AG08395 (cell line): ENCODE data around the gene HLA-DQA2.
A peak's percentile ranks its signal among the peaks of the same experiment; 100 is the strongest.
"Not testable (repeated sequence)": the region's sequence is repeated elsewhere in the genome, so short reads cannot be mapped to it uniquely, and the experiment has no call there.

Source experiments
- DNase-seq: peaks from one replicate; pipeline ENCODE4 v3.0.0; 2012; ENCODE audit warnings: mixed read lengths, low spot score

The HLA-DQA2 gene

DNA sequence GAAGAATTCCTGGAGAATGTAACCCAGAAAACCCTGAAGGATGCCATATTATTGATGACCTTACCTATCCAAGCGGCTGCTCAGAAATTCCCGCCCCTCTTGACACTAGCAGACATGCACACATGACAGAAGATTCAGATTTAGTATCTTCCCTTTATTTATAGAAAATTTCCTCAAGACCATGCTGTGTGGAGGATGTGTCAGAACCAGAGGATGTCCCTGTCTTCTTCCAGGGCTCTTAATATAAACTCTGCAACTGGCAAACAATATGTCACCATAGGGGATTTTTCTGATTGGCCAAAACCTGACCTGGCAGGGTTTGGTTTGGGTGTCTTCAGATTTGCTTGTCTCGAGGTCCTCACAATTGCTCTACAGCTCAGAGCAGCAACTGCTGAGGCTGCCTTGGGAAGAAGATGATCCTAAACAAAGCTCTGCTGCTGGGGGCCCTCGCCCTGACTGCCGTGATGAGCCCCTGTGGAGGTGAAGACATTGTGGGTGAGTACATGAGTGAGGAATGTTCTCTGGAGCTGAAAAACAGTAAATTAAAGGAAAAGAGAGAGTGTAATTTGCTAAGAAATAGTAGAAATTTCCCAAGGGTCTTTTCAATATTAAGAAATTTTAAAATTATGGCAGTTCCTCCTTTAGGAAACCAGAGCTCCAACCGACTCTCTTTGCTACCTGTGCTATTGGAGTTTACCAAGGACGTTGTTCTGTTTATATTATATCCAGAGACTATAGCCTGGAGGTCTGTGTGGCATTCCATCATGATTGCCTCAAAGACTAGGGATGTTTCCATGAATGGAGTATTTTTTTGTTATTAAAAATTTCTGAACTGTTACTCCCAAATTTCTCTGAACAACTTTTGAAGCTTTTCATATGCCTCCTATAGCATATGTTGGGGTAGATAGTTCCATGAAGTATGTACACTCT is at the start of gene HLA-DQA2:
HLA-DQA2 (plus strand) TSS at position 361 of the 930 bp plus-strand sequence; CDS start at position 414, 53 bp downstream.
- DNase-seq = no peak

DNA sequence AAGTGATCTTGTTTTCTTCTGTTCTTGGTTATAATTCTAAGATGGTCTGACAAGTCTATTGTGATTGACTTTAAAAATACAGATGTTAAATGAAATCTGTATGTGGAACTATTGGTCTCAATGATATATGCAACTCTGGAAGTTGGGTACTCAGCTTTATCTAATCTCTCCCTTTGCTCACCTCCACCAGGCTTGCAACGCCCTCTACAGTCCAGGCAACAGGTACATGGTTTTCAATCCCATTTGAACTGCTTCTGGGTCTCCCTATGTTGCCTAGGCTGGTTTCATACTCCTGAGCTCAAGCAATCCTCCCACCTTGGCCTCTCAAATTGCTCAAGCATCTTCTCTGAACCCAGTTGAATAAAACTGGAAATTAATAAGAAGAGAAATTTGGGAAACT is 49.2 kb upstream of the HLA-DQA2 start:
- DNase-seq = no peak

DNA sequence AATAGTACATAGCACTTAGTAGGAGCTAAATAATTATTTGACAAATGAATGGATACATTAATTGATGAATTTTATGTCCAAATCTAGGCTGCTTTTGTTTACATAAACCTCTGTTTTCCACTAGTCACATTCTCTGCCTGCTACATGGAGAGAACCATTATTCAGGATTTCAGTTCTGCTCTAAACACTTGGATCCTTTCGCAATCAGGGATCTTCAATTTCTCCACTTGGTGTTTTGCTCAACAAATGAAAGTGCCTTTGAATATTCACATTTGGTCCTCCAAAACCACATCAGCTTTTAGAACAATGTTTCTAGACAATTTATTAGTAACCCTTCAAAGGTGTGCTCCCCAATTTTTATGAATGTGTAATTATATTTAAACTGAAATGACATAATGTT is 44.2 kb upstream of the HLA-DQA2 start:
- DNase-seq = no peak

GRCh38 chr6:32700391-32701040 is 40.7 kb upstream of the HLA-DQA2 start:
- DNase-seq = peak; percentile 49

DNA sequence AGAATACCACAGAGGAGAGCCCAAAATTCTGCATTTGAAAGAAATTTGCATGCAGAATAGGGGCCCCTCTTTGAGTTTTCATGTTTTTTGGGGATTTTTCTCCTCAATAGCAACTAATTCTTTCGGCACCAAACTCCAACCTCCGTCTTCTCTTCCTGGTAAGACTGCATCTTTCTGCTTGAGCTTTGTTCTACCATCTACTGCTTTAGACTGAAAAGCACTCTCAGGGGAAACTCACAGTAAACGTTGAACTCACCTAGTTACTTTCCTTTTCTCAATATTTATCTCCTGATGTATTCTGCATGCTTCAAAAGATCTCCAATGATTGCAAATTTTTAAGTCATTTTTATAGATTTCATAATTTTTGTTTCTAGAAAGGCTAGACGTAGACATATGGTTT is 37.8 kb upstream of the HLA-DQA2 start:
- DNase-seq = no peak

- DNase-seq = not testable (repeated sequence)
Measured at GRCh38 chr6:32705164-32705563, 36.0 kb upstream of the HLA-DQA2 start.

GRCh38 chr6:32709625-32710024 is 31.6 kb upstream of the HLA-DQA2 start:
- no peak for DNase-seq

GRCh38 chr6:32713241-32713640 is 27.9 kb upstream of the HLA-DQA2 start:
- no peak for DNase-seq

- no peak for DNase-seq
Measured at GRCh38 chr6:32716396-32716795, 24.8 kb upstream of the HLA-DQA2 start.

DNA sequence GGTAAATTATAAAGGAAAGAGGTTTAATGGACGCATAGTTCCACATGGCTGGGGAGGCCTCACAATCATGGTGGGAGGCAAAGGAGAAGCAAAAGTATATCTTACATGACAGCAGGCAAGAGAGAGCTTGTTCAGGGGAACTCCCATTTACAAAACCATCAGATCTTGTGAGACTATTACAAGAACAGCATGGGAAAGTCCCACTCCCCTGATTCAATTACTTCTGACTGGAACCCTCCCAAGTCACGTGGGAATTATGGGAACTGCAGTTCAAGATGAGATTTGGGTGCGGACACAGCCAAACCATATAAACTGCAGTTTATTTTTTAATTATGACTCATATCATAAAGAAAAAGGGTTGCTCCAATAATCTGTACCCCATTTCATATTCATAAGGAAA is 22.3 kb upstream of the HLA-DQA2 start:
- DNase-seq = no peak

DNA sequence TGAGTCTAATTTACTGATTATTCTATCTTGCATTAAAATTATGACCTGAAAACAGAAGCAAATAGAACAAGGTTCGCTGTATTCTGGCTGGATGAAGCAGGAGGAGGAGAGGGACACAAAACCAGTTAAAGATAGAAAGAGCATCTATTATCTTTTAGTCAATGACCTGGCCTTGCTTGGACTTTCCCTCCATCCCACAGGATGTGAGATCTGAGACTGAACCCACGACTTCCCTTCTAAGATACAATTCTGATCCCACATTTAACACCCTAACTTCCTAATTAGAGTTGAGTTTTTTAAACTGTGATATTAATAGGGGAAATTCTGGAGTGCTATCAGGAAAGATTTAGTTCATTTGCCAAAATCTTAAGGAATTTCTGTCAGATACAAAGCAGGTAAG is 3.1 kb upstream of the HLA-DQA2 start:
- no peak for DNase-seq

GRCh38 chr6:32742374-32742773 is 1.2 kb downstream of the HLA-DQA2 start:
- no peak for DNase-seq

DNA sequence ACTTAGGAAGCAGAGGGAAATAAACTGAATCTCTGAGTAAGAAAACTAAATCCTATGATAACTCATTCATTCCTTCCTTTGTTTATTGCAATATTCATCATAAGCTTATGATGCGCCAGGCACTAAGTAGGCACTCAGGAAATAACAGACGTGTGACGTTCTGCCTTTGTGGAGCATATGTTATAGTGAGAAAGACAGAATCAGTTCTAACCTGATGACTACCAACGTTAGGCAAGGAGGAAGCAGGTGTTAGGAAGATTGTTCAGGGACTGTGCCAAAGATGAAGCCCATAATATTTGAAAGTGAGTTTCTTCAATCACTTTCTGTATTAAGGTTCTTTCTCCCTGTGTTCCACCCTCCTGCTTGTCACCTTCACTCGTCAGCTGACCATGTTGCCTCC is 3.6 kb downstream of the HLA-DQA2 start:
- no peak for DNase-seq

GRCh38 chr6:32745649-32746048 is 4.5 kb downstream of the HLA-DQA2 start:
- not testable (repeated sequence) for DNase-seq

GRCh38 chr6:32752580-32752979 is 11.4 kb downstream of the HLA-DQA2 start:
- DNase-seq = no peak

- no peak for DNase-seq
Measured at GRCh38 chr6:32759669-32760068, 18.5 kb downstream of the HLA-DQA2 start.

DNA sequence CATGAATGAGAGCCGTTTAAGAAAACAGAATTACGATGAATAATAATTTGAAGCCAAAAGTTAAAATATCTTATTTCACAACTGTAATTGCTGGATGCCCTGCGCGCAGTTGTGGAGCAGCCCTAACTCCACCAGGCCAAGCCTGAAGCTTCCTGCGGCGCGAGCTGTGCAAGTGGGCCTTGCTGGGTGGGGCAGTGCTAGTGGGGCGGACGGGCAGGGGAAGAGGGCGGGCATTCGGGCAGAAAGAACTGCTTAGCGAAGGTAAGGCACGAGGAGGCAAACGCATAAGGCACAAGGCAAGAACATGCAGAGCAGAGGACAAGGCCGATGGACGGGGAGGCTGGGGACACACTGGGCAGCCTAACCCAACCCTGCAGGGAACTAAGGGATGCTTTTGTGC is 19.9 kb downstream of the HLA-DQA2 start:
- DNase-seq = no peak

DNA sequence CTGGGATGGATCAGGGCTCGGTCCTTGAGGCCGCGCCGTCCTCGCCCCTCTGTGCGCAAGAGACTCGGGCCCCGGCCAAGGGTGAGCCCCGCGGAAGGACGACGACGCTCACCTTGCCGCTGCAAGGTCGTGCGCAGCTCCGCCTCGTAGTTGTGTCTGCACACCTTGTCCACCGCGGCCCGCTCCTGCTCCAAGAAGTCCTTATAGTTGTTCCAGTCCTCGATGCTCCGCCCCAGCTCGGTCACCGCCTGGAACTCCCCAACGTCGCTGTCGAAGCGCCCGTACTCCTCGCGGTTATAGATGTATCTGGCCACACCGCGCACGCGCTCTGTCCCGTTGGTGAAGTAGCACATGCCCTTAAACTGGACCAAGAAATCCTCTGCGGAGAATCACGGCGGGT is 20.4 kb downstream of the HLA-DQA2 start:
- no peak for DNase-seq

DNA sequence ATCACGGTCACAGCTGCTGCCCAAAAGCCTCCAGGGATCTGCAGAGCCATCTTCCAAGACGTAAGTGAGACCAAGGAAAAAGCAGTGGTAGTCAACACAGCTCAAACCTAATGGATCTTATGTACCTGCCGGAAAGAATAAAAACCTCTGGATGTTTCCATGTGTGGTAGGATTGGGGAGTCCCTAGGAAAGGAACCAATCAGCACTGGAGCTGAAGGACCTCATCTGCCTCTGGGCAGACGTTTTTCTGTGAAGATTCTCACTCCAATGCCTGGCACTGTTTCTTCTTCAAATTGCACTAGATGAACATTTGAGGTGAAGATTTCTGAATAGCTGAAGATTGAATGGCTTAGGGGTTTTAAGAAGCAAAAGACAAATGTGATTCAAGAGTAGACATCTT is 22.2 kb downstream of the HLA-DQA2 start, which contains the start of gene HLA-DQB2:
HLA-DQB2 (minus strand) TSS at position 112 of the 400 bp plus-strand sequence; CDS start at position 50, 62 bp downstream.
- no peak for DNase-seq

GRCh38 chr6:32764048-32764447 is 22.9 kb downstream of the HLA-DQA2 start:
- DNase-seq = no peak

GRCh38 chr6:32772656-32773055 is 31.5 kb downstream of the HLA-DQA2 start:
- DNase-seq = no peak

- no peak for DNase-seq
Measured at GRCh38 chr6:32774426-32774825, 33.2 kb downstream of the HLA-DQA2 start.

DNA sequence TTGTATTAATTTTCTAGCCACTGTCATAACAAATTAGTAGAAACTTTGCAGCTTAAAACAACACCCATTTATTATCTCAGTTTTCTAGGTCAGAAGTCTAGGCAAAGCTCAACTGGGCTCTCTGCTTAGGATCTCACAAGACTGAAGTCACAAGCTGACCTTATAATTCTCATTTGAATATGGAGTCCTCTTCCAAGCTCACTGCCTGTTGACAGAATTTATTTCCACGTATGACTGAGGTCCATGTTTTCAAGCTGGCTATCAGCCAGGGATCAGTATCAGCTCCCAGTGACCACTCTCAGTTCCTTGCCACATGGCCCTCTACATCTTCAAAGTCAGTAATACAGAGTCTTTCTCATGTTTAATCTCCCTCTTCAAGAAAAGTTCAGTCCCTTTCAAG is 33.9 kb downstream of the HLA-DQA2 start:
- no peak for DNase-seq
